Measurements from ENCODE around the gene DNAH9. TPM values are rescaled to one million over a fixed set of nuclear protein-coding genes. Genes with fewer than 3 reads are reported as not detected.

The DNAH9 gene
- total RNA-seq, 1 donor from 2014 or later: 2.3 TPM

- DNase-seq: no peak
These were observed 170.7 kb downstream of the DNAH9 start for GRCh38 chr17:11768981-11769380.

GRCh38 chr17:11772031-11772430 is 173.8 kb downstream of the DNAH9 start:
- no peak for DNase-seq

DNA sequence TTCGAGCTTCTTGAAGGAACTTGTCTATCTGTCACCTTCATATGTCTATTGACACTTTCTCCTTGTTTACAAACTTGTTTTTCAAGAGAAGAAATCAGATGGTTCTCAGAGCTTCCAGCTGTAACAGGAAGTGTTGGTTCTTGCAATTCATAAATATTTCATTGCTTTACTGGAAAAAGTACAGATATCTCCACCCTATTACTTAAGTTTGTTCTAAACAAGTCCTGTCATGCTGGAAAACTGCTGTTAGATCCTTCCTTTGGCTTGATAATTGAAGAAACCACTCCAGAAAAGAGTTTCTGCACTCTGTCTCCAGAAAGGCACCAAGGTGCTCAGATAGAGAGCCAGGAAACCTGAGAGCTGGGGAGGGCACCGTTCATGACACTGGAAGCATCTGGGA is 181.6 kb downstream of the DNAH9 start:
- DNase-seq: no peak

DNA sequence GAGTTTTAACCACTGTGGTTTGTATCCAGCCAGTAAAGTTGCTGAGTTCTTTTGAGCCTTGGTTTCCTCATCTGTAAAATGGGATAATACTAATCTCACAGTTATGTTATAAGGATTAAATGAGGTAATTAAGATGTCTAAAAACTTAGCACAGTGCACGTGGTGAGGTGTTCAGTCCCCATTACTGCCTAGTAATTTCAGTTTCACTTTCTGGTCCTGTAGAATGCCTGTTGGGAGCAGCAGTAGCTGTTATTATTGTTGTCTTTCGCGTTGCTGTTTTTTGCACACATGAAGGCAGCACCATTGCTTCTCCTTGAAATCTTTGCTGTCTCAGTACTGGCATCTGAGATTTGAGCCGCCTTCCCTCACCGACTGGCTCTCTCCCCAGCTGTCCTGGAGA is 182.4 kb downstream of the DNAH9 start:
- no peak for DNase-seq

DNA sequence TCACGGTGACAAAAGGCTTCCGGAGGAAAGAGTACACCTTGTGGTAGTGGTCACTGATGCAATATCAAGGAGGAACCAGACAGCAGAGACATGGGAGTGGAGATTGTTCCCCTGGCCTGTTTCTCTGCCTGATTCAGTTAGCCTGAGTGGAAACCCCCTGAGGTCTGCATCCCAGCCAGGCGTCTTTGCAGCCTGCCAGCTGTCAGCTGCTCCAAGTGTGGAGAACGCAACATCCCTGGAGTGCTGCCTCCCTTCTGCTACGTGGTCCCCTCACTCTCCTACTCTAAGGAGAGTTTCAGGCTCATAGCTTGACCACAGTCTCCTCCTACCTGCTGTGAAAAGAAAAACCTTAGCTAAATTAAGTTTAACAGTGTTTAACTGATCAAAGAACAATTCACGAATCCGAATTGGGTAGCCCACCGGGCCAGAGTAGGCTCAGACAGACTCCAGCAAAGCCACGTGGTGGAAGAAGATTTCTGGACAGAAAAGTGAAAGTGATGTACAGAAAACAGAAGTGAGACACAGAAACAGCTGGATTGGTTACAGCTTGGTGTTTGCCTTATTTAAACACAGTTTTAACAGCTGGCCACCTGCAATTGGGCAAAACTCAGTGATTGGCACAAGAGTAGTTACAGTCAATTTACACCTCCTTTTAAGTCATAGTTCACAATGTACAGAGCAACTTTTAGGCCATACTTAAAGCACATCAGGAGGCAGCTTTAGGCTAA is 188.6 kb downstream of the DNAH9 start:
- no peak for DNase-seq

GRCh38 chr17:11795906-11796305 is 197.6 kb downstream of the DNAH9 start:
- no peak for DNase-seq

GRCh38 chr17:11797803-11798202 is 199.5 kb downstream of the DNAH9 start:
- DNase-seq: no peak

- DNase-seq: no peak
These were observed 205.1 kb downstream of the DNAH9 start for GRCh38 chr17:11803231-11803969.

DNA sequence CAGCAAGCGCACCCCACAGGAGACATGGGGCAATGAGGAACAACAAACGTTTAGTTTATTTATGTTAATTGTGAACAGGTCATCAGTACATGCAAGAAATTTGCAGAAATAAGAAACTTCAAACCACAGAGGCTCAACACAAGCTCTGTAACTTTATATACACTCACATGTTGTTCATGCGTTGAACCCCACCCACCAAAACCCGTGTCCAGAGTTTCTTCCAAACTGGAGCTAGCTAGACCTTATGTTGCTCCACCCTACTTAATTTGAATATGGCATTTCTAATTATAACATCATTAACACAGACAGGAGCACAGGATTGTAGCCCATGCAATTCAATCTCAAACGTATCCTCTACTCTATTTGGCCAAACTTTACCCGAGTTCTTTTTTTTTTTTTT is 206.9 kb downstream of the DNAH9 start:
- DNase-seq: no peak

DNA sequence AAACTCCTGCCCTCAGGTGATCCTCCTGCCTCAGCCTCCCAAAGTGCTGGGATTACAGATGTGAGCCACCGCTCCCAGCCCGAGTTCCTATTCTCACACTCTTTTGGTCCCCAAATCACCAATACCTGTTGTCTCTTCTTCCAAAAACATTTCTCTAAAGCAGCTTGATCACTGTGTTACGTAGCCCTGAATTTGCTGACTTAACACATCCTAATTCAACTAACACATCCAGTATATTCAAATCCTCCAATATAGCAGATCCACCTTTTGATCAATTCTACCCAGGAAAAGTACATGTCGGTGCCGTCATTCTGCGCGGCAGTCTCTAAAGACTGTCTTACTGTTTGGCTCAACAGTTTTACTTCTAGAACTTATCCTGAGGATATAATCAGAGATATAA is 207.7 kb downstream of the DNAH9 start:
- no peak for DNase-seq

DNA sequence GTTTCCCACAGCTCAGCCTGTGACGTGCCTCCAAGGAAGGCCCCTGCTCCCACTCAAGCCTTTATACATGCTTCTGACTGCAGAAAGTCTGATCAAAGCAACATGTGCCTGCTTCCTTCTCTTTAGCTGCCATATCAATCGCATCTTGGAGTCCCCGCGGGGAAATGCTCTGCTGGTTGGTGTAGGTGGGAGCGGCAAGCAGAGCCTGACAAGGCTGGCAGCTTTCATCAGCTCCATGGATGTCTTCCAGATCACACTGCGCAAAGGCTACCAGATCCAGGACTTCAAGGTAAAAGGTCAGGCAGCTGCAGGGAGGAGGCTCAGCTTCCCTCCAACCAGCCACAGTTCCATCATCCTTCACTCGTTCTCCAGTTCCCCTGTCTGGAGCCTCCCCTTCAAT is 209.3 kb downstream of the DNAH9 start:
- no peak for DNase-seq

GRCh38 chr17:11813278-11813677 is 215.0 kb downstream of the DNAH9 start:
- no peak for DNase-seq

- no peak for DNase-seq
These were observed 215.6 kb downstream of the DNAH9 start for GRCh38 chr17:11813871-11814270.

- no peak for DNase-seq
These were observed 216.5 kb downstream of the DNAH9 start for GRCh38 chr17:11814655-11815262.

- DNase-seq: no peak
These were observed 218.1 kb downstream of the DNAH9 start for GRCh38 chr17:11816409-11816808.

DNA sequence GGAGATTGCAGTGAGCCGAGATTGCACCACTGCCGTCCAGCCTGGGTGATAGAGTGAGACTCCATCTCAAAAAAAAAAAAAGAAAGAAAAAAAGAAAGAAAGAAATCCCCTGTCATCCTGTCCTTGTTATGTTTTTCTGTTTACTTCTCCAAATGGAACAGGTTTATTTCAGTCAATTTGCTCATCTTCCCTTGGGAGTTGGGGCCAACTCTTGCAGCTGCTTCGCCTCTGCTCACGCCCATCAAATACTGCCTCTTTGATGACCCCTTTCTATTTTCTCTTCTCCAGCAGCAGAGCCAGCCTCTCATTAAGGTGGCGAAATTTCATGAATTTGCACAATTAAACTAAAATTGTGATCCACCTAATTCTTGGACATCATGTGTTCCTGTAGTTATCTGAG is 225.6 kb downstream of the DNAH9 start:
- no peak for DNase-seq

GRCh38 chr17:11825572-11826209 is 227.4 kb downstream of the DNAH9 start:
- no peak for DNase-seq

GRCh38 chr17:11832401-11833137 is 234.3 kb downstream of the DNAH9 start:
- DNase-seq: no peak

DNA sequence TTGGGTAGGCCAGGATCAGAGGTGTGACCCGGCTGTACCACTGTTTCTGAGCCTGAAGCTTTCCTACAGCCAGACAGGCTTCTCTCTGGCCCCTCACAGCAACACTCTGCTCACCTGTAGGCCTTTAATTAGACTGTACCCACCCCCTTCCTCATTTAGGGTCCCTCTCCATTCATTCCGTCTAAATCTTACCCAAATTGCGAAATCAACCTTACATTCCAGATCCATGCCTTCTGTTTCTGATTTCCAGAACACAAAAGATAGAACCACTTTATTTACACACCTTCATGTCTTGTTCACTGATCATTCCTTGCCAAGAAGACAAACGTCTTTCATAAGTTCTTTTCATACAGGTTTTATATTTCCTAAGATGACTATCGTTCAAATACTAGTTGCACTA is 238.2 kb downstream of the DNAH9 start:
- DNase-seq: no peak

- DNase-seq: no peak
These were observed 241.8 kb downstream of the DNAH9 start for GRCh38 chr17:11840052-11840451.

DNA sequence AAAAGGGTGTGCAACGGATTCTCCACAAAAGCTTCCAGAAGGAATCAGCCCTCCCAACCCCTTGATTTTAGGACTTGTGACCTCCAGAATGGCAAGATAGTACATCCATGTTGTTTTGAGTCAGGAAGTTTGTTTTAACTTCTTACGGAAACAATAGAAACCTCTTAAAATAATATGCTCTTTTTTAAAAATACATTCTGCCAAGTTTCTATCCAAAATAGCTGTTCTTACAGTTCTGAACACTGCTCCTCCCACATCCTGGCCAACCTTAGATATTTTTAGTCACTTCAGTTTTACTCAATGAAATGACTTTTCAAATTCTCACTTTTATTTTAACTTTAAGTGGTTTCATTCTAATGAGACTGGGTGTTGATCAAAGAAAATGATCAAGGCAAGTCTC is 242.6 kb downstream of the DNAH9 start:
- DNase-seq: no peak

DNA sequence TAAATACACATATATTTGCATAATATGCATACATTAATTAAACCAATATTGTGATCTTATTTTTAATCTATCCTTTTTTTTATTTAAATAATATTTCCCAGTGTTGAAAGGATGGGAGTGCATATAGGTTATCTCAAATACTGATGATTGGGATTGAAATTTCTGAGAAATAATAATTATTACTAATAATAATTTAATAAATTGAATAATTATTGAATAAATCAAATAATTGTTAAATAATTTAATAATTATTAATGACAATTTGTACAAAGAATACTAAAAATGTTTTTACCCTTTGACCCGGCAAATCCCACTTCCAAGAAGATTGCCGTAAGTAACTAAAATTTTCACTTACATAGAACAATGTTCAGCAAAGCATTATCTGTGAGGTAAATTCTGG is 250.1 kb downstream of the DNAH9 start:
- DNase-seq: no peak
